ENCODE data around the gene SRRM4. TPM values are rescaled to one million over a fixed set of nuclear protein-coding genes. Genes with fewer than 3 reads are reported as not detected.

SRRM4 gene
- total RNA-seq, 1 experiment from 2014 or later = 0.02 TPM

DNA sequence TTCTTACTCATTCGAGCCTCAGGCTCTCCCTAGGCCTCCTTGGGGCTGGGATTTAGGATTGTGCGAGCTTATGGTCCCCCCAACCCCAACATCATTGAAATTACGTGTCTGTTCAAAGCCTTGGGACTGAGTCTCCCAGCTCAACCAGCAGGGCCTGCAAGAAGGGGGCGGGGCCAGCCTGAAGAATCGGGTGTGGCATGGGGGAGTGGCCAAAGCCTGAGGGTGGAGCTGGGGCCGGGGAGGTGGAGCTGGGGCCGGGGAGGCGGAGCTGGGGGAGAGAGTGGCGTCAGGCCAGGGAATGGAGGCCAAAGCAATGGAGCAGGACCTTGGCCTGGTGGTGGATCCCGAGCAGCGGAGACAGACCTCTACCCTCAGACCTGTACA is 173.1 kb downstream of the SRRM4 start:
- peak overlapping the region in 1 of 2 experiments; percentile 30; a peak in 1 of 4 replicates for H3K4me3 ChIP-seq (replicated peaks in 1 of 2; ENCODE audit: low read depth in 1 of 2, low read length in 2 of 2)
- RAD21 ChIA-PET (ENCODE audit: low non-redundant PET in 1 of 2, low total read pairs in 2 of 2, uncharacterized antibody in 2 of 2, unreplicated experiment in 2 of 2) = interaction anchor here in 1 of 2 experiments (0.6 kb wide), 1 partner anchor 1099 kb away, joined by 4 read pairs; no protein-coding TSS in a partner anchor
- peak overlapping the region; percentile 78 for H2AFZ ChIP-seq (ENCODE audit: low read depth, low read length, poor library complexity, severe bottlenecking)
- no peaks in the 10 kb centered on the region for H3K36me3 ChIP-seq (ENCODE audit: control insufficient read depth in 1 of 2, insufficient read depth in 2 of 2, low read length in 2 of 2)
- no peaks in the 10 kb centered on the region for H3K79me2 ChIP-seq (ENCODE audit: insufficient read depth, low read length)
- intact Hi-C loops (cut with micrococcal nuclease) = no loop called here
- H3K4me2 ChIP-seq (ENCODE audit: low read length) = peak overlapping the region; percentile 65
- ATAC-seq (peak; percentile 86), DNase-seq (ENCODE audit: low read depth, low spot score) (peak; percentile 56)
- no peaks in the 10 kb centered on the region for H4K20me1 ChIP-seq (ENCODE audit: insufficient read depth)
- H3K9ac ChIP-seq (ENCODE audit: low read length) = peak overlapping the region; percentile 30; the same call in 1 of the 2 replicates
- BruUV-seq (replicated peaks) = no TSS peak
- H3K27me3 ChIP-seq (ENCODE audit: insufficient read depth, low read length) = no peaks in the 10 kb centered on the region
- CTCF ChIA-PET = interaction anchor here (1.1 kb wide), 1 partner anchor 22 kb away, joined by 3 read pairs; no protein-coding TSS in a partner anchor
- POLR2A ChIA-PET = no interaction called here
- H3K4me1 ChIP-seq (ENCODE audit: control insufficient read depth in 1 of 2, insufficient read depth in 2 of 2, low read length in 2 of 2) = peaks cover 12 to 22% of the 10 kb centered on the region in 2 experiments; a peak in 3 of 4 replicates
- H3K9me2 ChIP-seq (ENCODE audit: insufficient read depth) = no peaks in the 10 kb centered on the region
- peak overlapping the region; percentile 65 for H3K27ac ChIP-seq (ENCODE audit: low read depth, low read length)
- TF ChIP-seq EZH2 (IDR thresholded peaks at IDR 0.05) (no peak), RAD21 (IDR thresholded peaks at IDR 0.05; ENCODE audit: low read depth) (no peak), ZBTB33 (IDR thresholded peaks at IDR 0.05; ENCODE audit: extremely low read depth, insufficient replicate concordance, low read length) (no peak), POLR2AphosphoS5 (IDR thresholded peaks at IDR 0.05; ENCODE audit: low read depth, low read length) (no peak), ATF3 (IDR thresholded peaks at IDR 0.05) (no peak), CTCF (IDR thresholded peaks at IDR 0.05 in 2 of 3, conservative IDR thresholded peaks at IDR 0.05 in 1 of 3; ENCODE audit: borderline replicate concordance in 1 of 3, insufficient read depth in 1 of 3, low read depth in 2 of 3, low read length in 2 of 3) (no peak), EZH2phosphoT487 (IDR thresholded peaks at IDR 0.05; ENCODE audit: borderline replicate concordance) (no peak), REST (IDR thresholded peaks at IDR 0.05; ENCODE audit: low read depth) (no peak), SRF (IDR thresholded peaks at IDR 0.05; ENCODE audit: low read depth) (no peak), SP1 (IDR thresholded peaks at IDR 0.05; ENCODE audit: low read depth) (no peak), FOSL1 (IDR thresholded peaks at IDR 0.05; ENCODE audit: low read depth) (no peak), TCF7L2 (IDR thresholded peaks at IDR 0.05; ENCODE audit: borderline replicate concordance, extremely low read depth, insufficient read depth, insufficient read length) (no peak), JUND (IDR thresholded peaks at IDR 0.05) (no peak), ELF1 (IDR thresholded peaks at IDR 0.05; ENCODE audit: borderline replicate concordance, low read depth) (no peak), POLR2A (IDR thresholded peaks at IDR 0.05; ENCODE audit: borderline replicate concordance, extremely low read depth, insufficient read depth, insufficient read length) (no peak), CEBPB (IDR thresholded peaks at IDR 0.05; ENCODE audit: low read depth) (no peak)
- TF ChIP-seq, protein P1, sequence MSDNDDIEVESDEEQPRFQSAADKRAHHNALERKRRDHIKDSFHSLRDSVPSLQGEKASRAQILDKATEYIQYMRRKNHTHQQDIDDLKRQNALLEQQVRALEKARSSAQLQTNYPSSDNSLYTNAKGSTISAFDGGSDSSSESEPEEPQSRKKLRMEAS (IDR thresholded peaks at IDR 0.05) = no peak
- no peaks in the 10 kb centered on the region for H3K9me3 ChIP-seq (ENCODE audit: control insufficient read depth in 1 of 2, insufficient read depth in 1 of 2, low read depth in 1 of 2, low read length in 2 of 2)

Data from HCT116 (cell line).